MM.1S (cell line): ENCODE measurements around the gene FOXN1.

Experiments
- CTCF ChIP-seq: fragments of 300-600 bp; sonication (generic); IDR thresholded peaks from 2 replicates; pipeline ENCODE4 v1.5.1; 2016; ENCODE audit warnings: antibody characterized with exemption, low read length, mixed read lengths
- EZH2phosphoT487 ChIP-seq: fragments of 300-600 bp; sonication (generic); IDR thresholded peaks from 2 replicates; pipeline ENCODE4 v1.6.1; 2018; ENCODE audit warnings: antibody characterized with exemption, low read length

- no peak for TF ChIP-seq CTCF
- TF ChIP-seq EZH2phosphoT487: no peak
These were observed 43.3 kb downstream of the FOXN1 start for GRCh38 chr17:28549236-28550132.
